ENCODE data around the gene KRTAP10-2. TPM values are rescaled to one million over a fixed set of nuclear protein-coding genes. Genes with fewer than 3 reads are reported as not detected.

KRTAP10-2 gene
- total RNA-seq, 2 experiments from 2014 or later = not detected

DNA sequence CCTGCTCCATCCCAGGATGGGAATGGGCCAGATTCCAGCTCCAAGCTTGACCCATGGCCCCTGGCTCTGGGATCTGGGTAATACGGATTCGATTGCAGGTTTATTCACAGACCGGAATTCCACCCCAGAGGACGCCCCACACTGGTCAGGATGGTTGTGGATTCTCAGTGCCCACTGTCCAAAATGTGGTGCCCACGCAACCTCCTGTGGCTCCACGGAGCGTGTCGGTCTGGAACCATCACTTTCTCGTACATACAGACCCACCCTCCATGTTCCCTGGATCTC is 42.9 kb downstream of the KRTAP10-2 start:
- Mint-ChIP-seq H3K27me3 (no peaks in the 10 kb centered on the region), H3K9me3 (no peaks in the 10 kb centered on the region), H3K4me1 (ENCODE audit: low read depth) (peaks cover 7% of the 10 kb centered on the region), H3K36me3 (ENCODE audit: low read depth) (no peaks in the 10 kb centered on the region), H3K4me3 (no peak overlapping the region), H3K27ac (no peak overlapping the region)
- CTCF ChIA-PET = no interaction called here
- intact Hi-C loops (cut with micrococcal nuclease) = no loop called here
- DNase-seq (no peak), ATAC-seq (no peak)
- POLR2A ChIA-PET = no interaction called here
- TF ChIP-seq, protein P1, sequence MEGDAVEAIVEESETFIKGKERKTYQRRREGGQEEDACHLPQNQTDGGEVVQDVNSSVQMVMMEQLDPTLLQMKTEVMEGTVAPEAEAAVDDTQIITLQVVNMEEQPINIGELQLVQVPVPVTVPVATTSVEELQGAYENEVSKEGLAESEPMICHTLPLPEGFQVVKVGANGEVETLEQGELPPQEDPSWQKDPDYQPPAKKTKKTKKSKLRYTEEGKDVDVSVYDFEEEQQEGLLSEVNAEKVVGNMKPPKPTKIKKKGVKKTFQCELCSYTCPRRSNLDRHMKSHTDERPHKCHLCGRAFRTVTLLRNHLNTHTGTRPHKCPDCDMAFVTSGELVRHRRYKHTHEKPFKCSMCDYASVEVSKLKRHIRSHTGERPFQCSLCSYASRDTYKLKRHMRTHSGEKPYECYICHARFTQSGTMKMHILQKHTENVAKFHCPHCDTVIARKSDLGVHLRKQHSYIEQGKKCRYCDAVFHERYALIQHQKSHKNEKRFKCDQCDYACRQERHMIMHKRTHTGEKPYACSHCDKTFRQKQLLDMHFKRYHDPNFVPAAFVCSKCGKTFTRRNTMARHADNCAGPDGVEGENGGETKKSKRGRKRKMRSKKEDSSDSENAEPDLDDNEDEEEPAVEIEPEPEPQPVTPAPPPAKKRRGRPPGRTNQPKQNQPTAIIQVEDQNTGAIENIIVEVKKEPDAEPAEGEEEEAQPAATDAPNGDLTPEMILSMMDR (IDR thresholded peaks at IDR 0.05) = no peak

- ChIA-PET POLR2A (no interaction called here), CTCF (interaction anchor here (1.7 kb wide), 1 partner anchor 285 kb away, joined by 4 read pairs; no protein-coding TSS in a partner anchor)
- no peak overlapping the region for H3K4me3 Mint-ChIP-seq
- H3K4me1 Mint-ChIP-seq (ENCODE audit: low read depth) = peaks cover 7% of the 10 kb centered on the region
- DNase-seq = no peak
- no peaks in the 10 kb centered on the region for H3K36me3 Mint-ChIP-seq (ENCODE audit: low read depth)
- no peaks in the 10 kb centered on the region for H3K27me3 Mint-ChIP-seq
- no peak for ATAC-seq
- no peaks in the 10 kb centered on the region for H3K9me3 Mint-ChIP-seq
- no peak overlapping the region for H3K27ac Mint-ChIP-seq
- intact Hi-C loops (cut with micrococcal nuclease) = no loop called here
- TF ChIP-seq, protein P1 (IDR thresholded peaks at IDR 0.05) = no peak
These were observed 43.5 kb downstream of the KRTAP10-2 start for GRCh38 chr21:44507673-44508425.

DNA sequence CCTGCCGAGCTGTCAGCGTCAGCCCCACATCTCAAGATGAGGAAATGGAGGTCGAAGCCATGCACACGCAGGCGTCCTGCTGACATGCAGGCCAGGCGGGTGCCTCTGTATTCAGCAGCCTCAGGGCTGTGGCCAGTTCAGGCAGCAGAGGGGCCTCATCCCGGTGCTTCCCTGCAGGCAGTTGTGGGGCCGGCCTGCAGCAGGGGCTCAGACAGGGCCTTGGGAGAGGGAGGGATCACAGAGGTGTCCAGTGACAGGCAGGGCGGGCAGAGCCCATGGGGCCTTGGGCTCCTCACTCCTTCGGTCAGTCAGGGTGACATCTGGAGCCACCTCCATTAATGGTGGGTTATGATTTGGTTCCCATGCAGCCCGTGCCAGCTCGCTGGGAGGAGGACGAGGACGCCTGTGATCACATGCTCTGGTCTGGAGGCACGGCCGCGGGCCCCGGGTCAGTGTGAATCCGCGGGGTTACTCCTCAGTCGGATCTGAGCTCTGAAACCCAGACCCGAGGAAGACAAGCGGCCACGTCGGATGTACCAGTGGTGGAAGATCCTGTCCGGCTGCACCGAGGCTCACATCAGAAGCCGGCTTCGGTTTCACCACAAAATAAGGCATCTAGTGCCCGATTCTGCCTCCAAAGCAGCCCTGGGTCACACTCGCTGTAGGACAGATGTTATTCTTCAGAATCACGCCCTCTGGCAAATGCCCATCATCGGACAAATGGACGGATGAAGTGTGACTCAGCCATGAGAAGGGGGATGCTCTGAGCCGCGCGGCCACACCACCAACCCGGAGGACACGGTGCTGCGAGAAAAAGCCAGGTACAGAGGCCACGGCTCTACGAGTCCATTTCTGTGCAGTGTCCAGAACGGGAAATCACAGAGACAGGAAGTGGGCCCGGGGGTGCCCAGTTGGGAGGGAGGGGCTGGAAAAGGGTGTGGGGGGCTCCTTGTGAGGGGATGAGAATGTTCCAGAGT is 44.7 kb downstream of the KRTAP10-2 start:
- Mint-ChIP-seq H3K27me3 (no peaks in the 10 kb centered on the region), H3K36me3 (ENCODE audit: low read depth) (no peaks in the 10 kb centered on the region), H3K4me3 (no peak overlapping the region), H3K27ac (no peak overlapping the region), H3K9me3 (no peaks in the 10 kb centered on the region), H3K4me1 (ENCODE audit: low read depth) (peaks cover 7% of the 10 kb centered on the region)
- DNase-seq (no peak), ATAC-seq (no peak)
- CTCF ChIA-PET = interaction anchor here (1.7 to 1.8 kb wide), 2 partner anchors 236 to 287 kb away, joined by 4 read pairs; no protein-coding TSS in a partner anchor
- TF ChIP-seq, protein P1 (IDR thresholded peaks at IDR 0.05) = no peak
- POLR2A ChIA-PET = no interaction called here
- intact Hi-C loops (cut with micrococcal nuclease) = no loop called here

GRCh38 chr21:44505673-44506278 is 45.5 kb downstream of the KRTAP10-2 start:
- Mint-ChIP-seq H3K4me3 (no peak overlapping the region), H3K27me3 (no peaks in the 10 kb centered on the region), H3K9me3 (no peaks in the 10 kb centered on the region), H3K27ac (no peak overlapping the region), H3K4me1 (ENCODE audit: low read depth) (peaks cover 4% of the 10 kb centered on the region), H3K36me3 (ENCODE audit: low read depth) (no peaks in the 10 kb centered on the region)
- POLR2A ChIA-PET = no interaction called here
- DNase-seq (no peak), ATAC-seq (no peak)
- intact Hi-C loops (cut with micrococcal nuclease) = no loop called here
- CTCF ChIA-PET = interaction anchor here (1.7 to 1.8 kb wide), 2 partner anchors 237 to 287 kb away, joined by 4 read pairs; no protein-coding TSS in a partner anchor
- TF ChIP-seq, protein P1 (IDR thresholded peaks at IDR 0.05) = no peak
